ENCODE data around the gene EIF4EBP2.

EIF4EBP2 gene

DNA sequence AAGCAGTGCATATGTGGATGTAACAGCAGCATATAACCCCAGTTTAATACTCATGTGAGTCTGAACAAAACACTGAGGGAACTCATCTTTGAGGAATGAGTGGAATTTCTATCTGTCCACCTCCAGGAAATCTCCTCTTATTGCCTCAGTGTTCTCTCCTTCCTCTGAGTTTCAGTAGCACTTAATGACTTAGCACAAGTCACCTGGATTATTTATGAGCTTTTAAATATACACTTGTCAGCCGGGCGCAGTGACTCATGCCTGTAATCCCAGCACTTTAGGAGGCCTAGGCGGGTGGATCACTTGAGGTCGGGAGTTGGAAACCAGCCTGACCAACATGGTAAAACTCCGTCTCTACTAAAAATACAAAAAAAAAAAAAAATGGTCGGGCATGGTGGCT, 25.8 kb upstream of the EIF4EBP2 start:
- DNase-seq (ENCODE audit: low read depth, low spot score) = no peak

- no peak for DNase-seq (ENCODE audit: low read depth, low spot score)
Measured at GRCh38 chr10:70379581-70380176, 24.3 kb upstream of the EIF4EBP2 start.

- DNase-seq (ENCODE audit: low read depth, low spot score) = no peak
Measured at GRCh38 chr10:70380350-70381135, 23.4 kb upstream of the EIF4EBP2 start.

GRCh38 chr10:70381471-70382421, 22.2 kb upstream of the EIF4EBP2 start:
- DNase-seq (ENCODE audit: low read depth, low spot score) = no peak

DNA sequence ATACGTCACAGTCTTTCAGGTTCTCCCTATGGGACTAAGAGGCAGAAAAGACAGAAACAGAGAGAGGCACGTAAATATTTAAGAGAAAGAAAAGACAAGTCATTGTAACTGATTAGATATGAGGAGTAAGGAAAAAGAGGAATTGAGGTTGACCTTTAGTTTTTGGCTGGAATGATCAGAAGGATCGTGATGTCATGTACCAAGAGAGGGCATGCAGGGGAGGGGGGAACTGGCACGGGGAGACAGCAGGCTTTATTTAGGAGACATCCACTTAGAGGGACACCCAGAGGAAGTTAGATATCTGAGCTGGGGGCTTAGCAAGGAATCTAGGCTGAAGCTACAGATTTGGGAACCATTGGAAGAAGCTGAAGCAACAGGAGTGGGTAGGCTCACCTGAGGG, 12.3 kb upstream of the EIF4EBP2 start:
- no peak for DNase-seq (ENCODE audit: low read depth, low spot score)

GRCh38 chr10:70396140-70396539, 7.8 kb upstream of the EIF4EBP2 start:
- no peak for DNase-seq (ENCODE audit: low read depth, low spot score)

GRCh38 chr10:70399177-70399576, 4.8 kb upstream of the EIF4EBP2 start:
- DNase-seq (ENCODE audit: low read depth, low spot score) = no peak

- no peak for DNase-seq (ENCODE audit: low read depth, low spot score)
Measured at GRCh38 chr10:70403483-70404035, 386 bp upstream of the EIF4EBP2 start.

- DNase-seq (ENCODE audit: low read depth, low spot score) = no peak
Measured at GRCh38 chr10:70404787-70405036, 767 bp downstream of the EIF4EBP2 start.

DNA sequence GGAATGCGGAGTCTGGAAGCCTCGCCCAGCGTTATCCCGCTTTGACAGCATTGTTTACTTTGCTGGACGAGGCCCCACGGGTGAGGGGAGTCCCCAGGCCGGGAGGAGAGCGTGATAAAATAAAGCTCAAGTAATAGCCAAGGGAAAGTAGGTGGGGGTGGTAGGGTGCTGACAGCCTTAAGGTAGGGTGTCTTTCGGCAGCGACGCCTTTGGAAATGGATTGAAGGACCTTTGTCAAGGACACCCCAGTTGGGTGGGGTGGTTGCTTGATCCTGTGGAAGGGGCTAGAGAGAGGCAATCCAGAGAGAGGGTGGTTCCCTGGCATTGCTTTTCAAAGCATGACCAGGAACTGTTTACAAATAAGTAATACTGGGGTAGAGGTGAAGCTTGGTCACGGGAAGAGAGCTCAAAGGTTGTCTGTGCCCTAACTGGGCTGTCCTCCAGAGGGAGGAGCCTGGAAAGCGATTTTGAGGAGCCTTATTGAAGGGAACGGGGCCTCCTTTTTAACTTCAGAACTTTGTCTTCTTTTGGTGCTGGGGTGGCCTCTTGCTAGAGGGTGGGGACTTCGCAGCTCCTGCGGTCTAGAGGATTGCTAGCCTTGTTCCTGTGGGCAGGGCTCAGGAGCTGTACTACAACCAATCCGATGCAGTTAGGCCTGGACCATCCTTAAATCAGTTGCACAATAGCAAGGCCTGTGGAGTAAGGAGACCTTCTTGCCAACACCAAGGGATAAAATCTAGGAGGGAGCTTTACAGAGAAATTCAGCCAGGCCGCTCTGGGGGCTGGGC, 1.3 kb downstream of the EIF4EBP2 start:
- DNase-seq (ENCODE audit: low read depth, low spot score) = no peak

DNA sequence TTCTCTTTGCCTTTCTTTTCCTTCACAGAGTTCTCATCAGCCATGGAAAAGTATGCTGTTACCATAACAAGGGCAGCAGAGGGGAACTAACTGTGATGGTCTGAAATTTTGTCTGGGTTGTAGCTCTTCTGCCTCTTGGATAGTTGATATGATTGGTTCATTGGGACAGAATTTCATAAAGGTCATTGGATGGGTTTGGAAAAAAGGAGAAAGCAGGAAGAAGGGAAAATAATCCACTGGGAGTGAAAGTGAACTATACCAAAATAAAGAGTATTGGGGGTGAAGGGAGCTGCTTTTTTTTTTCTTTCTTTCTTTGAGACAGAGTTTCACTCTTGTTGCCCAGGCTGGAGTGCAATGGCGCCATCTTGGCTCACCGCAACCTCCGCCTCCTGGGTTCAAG, 5.8 kb downstream of the EIF4EBP2 start:
- DNase-seq (ENCODE audit: low read depth, low spot score) = no peak

GRCh38 chr10:70410608-70411007, 6.7 kb downstream of the EIF4EBP2 start:
- DNase-seq (ENCODE audit: low read depth, low spot score) = no peak

DNA sequence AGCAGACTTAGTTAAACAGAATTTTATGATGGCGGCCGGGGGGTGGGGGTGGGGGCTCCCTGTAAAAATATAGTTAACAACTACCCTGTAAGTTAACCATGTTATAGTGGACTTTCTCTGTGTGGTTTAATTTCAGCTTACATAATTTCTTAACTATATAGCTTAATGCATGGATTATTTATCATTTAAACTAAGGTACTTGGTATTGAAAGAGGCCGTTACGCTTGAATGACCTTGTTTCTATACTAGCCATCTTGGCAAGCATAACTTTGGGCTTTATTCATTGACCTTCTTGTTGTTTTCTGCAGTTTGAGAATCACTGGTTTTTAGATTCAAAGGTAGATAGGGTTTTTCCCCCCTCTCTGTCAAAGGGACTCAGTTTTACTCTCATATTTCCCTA, 8.4 kb downstream of the EIF4EBP2 start:
- DNase-seq (ENCODE audit: low read depth, low spot score) = no peak

DNA sequence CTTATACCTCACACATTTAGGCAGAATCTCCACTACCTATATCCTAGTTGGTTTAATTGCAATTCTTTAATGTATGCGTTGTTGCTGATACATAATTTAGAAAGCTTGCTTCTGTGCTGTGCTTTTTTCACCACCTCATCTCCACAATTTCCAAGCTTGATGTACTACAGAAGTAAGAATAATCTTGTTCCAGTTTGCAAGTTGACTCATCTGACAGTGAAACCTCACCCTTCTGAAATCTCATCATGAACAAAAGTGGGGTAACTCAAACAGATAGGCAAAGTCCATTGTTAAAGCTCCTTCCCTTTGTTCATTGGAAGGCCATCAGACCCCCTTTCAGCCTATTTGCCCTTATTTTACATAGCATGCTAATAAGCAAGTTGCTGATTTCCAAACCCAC, 13.6 kb downstream of the EIF4EBP2 start:
- DNase-seq (ENCODE audit: low read depth, low spot score) = no peak

- DNase-seq (ENCODE audit: low read depth, low spot score) = no peak
Measured at GRCh38 chr10:70418229-70418628, 14.3 kb downstream of the EIF4EBP2 start.

DNA sequence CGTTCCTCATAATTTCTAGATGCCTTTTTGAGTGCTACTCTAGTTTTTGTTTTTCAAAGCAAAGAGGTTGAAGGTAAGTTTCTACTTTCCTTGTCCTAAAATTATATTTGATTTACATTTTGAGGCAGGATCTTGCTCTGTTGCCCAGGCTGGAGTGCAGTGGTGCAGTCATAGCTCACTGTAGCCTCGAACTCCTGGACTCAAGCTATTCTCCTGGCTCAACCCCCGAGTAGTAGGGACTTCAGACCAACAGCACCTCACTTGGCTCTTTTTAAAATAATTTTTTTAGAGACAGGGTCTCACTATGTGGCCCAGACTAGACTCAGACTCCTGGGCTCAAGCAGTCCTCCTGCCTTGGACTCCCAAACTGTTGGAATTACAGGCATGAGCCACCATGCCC, 14.8 kb downstream of the EIF4EBP2 start:
- no peak for DNase-seq (ENCODE audit: low read depth, low spot score)

- DNase-seq (ENCODE audit: low read depth, low spot score) = no peak
Measured at GRCh38 chr10:70424320-70424719, 20.4 kb downstream of the EIF4EBP2 start.

- no peak for DNase-seq (ENCODE audit: low read depth, low spot score)
Measured at GRCh38 chr10:70425096-70425495, 21.2 kb downstream of the EIF4EBP2 start.

GRCh38 chr10:70426823-70427222, 22.9 kb downstream of the EIF4EBP2 start:
- DNase-seq (ENCODE audit: low read depth, low spot score) = no peak

DNA sequence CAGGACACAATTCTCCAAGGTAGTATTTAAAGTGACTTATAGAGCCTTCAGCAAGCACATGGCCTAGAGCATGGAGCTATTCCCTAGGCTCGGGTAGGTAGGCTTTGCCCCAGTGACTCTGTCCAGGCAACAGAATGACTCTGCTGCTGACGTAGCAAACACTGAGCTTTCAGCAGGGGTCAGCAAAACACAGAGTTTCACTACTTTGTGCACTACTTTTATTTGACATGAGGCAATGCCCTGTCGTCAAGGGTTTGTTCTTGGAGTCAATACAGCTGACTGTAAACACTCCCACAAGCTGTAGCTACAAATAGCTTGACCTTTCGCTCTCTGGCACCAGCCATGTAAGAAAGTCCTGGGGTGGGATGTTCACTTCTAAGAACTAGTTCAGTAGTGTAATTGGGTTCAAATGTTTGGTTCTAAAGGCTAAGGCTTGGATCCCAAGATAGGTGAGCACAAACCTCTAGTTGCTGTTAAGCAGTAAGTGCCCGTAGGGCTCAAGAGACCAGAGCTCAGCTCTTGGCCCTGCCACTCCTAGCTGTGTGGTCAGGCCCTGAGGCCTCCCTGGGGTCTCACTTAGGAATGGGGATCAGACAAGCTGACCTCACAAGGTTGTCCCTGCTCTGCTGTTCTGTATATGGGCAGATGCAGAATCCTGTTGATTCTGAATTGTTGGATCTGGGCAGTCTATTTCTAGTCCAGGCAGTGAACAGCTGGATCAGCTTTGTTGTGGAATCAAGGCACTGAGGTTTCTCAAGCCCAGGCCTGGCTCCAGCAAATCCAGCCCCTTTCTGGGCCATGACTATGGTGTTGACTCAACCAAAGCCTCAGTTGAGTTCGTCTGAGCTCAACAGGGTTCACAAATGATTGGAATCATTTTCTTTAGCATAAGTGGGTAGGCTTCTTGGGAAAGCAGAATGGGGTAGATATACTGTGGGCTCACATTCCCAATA, 26.8 kb downstream of the EIF4EBP2 start:
- no peak for DNase-seq (ENCODE audit: low read depth, low spot score)
